WTC11 (cell line): ENCODE results near the gene RBCK1. TPM values are rescaled to one million over a fixed set of nuclear protein-coding genes. Genes with fewer than 3 reads are reported as not detected.
"Not testable (repeated sequence)": the region's sequence is repeated elsewhere in the genome, so short reads cannot be mapped to it uniquely, and the experiment has no call there.

Experiments
- ATAC-seq: fragments of 200-7000 bp; cut with Tn5 transposase; 2 replicates; pipeline ENCODE4 v1.10.0; 2021; ENCODE audit warnings: mild to moderate bottlenecking, moderate library complexity
- CTCF ChIA-PET: fragments of 300-600 bp; sonication (Branson Sonifier 250); formaldehyde crosslinking; loops from one replicate; lab custom pipeline; 2021; ENCODE audit warnings: antibody characterized with exemption; lab: Charles Lee
- POLR2A ChIA-PET: fragments of 350-600 bp; sonication (Branson Sonifier 250); formaldehyde crosslinking; loops from one replicate; lab custom pipeline; 2021; ENCODE audit warnings: antibody characterized with exemption; lab: Charles Lee
- DNase-seq: peaks from one replicate; pipeline ENCODE4 v3.0.0; 2021; ENCODE audit warnings: low spot score
- H3K27ac Mint-ChIP-seq: 2 replicates; pipeline ENCODE4 v1.8.0; 2021; ENCODE audit warnings: mixed read lengths
- H3K27me3 Mint-ChIP-seq: 2 replicates; pipeline ENCODE4 v1.8.0; 2021; ENCODE audit warnings: low read depth, mild to moderate bottlenecking, moderate library complexity, mixed read lengths
- H3K36me3 Mint-ChIP-seq: 2 replicates; pipeline ENCODE4 v1.8.0; 2021; ENCODE audit warnings: mixed read lengths
- H3K4me1 Mint-ChIP-seq: 2 replicates; pipeline ENCODE4 v1.8.0; 2022; ENCODE audit warnings: mixed read lengths
- H3K4me3 Mint-ChIP-seq: 2 replicates; pipeline ENCODE4 v1.8.0; 2021; ENCODE audit warnings: mild to moderate bottlenecking, moderate library complexity, mixed read lengths
- H3K9me3 Mint-ChIP-seq: 2 replicates; pipeline ENCODE4 v1.8.0; 2021; ENCODE audit warnings: mixed read lengths
- ATF3 ChIP-seq: sonication (generic); formaldehyde crosslinking; conservative IDR thresholded peaks from 2 replicates; pipeline ENCODE4 v1.8.1; 2022; ENCODE audit warnings: mild to moderate bottlenecking, missing genetic modification reagents
- CREB1 ChIP-seq: sonication (generic); formaldehyde crosslinking; IDR thresholded peaks from 2 replicates; pipeline ENCODE4 v1.8.0; 2023; ENCODE audit warnings: mild to moderate bottlenecking, missing genetic modification reagents
- FOXJ3 ChIP-seq: sonication (generic); formaldehyde crosslinking; IDR thresholded peaks from 2 replicates; pipeline ENCODE4 v1.9.0; 2021; ENCODE audit warnings: missing genetic modification reagents, mild to moderate bottlenecking, borderline replicate concordance
- GABPB1 ChIP-seq: sonication (generic); formaldehyde crosslinking; IDR thresholded peaks from 2 replicates; pipeline ENCODE4 v1.8.1; 2023; ENCODE audit warnings: mild to moderate bottlenecking, missing genetic modification reagents
- MAX ChIP-seq: sonication (generic); formaldehyde crosslinking; IDR thresholded peaks from 2 replicates; pipeline ENCODE4 v1.8.0; 2022; ENCODE audit warnings: mild to moderate bottlenecking, missing genetic modification reagents
- NFE2L1 ChIP-seq: sonication (generic); formaldehyde crosslinking; IDR thresholded peaks from 2 replicates; pipeline ENCODE4 v1.8.1; 2023; ENCODE audit warnings: missing genetic modification reagents
- RELA ChIP-seq: sonication (generic); formaldehyde crosslinking; IDR thresholded peaks from 2 replicates; pipeline ENCODE4 v1.8.1; 2022; ENCODE audit warnings: missing genetic modification reagents, mild to moderate bottlenecking, borderline replicate concordance
- RORB ChIP-seq: fragments of 250-450 bp; sonication (Bioruptor Pico); IDR thresholded peaks from 2 replicates; pipeline ENCODE4 v1.9.0; 2021; ENCODE audit warnings: mild to moderate bottlenecking
- TEAD1 ChIP-seq: sonication (generic); formaldehyde crosslinking; IDR thresholded peaks from 2 replicates; pipeline ENCODE4 v1.8.0; 2022; ENCODE audit warnings: mild to moderate bottlenecking, missing genetic modification reagents
- ZNF121 ChIP-seq: sonication (generic); formaldehyde crosslinking; IDR thresholded peaks from 2 replicates; pipeline ENCODE4 v1.8.0; 2023; ENCODE audit warnings: missing genetic modification reagents
- ZNF219 ChIP-seq: sonication (generic); formaldehyde crosslinking; IDR thresholded peaks from 2 replicates; pipeline ENCODE4 v1.8.0; 2023; ENCODE audit warnings: missing genetic modification reagents, mild to moderate bottlenecking, borderline replicate concordance
- ZNF281 ChIP-seq: sonication (generic); formaldehyde crosslinking; IDR thresholded peaks from 2 replicates; pipeline ENCODE4 v1.8.0; 2023; ENCODE audit warnings: mild to moderate bottlenecking, missing genetic modification reagents
- ZNF423 ChIP-seq: fragments of 250-450 bp; sonication (Bioruptor Pico); IDR thresholded peaks from 2 replicates; pipeline ENCODE4 v2.1.2; 2022; ENCODE audit warnings: mild to moderate bottlenecking, moderate library complexity
- total RNA-seq: library from RNA; stranded (reverse); gene quantifications from 3 replicates; pipeline ENCODE4 v1.2.3, GENCODE V29; 2021

Gene RBCK1
- total RNA-seq, 1 experiment from 2014 or later, result 75.2 TPM

- no peaks in the 10 kb centered on the region for H3K9me3 Mint-ChIP-seq
- no peaks in the 10 kb centered on the region for H3K36me3 Mint-ChIP-seq
- ChIA-PET CTCF (interaction anchor here (0.8 to 4.0 kb wide), 4 partner anchors 9 to 93 kb away, joined by 3 to 19 read pairs (median 10); partner anchors contain the start of gene TRIB3), POLR2A (interaction anchor here (0.8 to 1.7 kb wide), 2 partner anchors 9 to 115 kb away, joined by 3 to 8 read pairs; partner anchors contain the start of gene TRIB3)
- H3K4me3 Mint-ChIP-seq, result no peak overlapping the region
- H3K4me1 Mint-ChIP-seq, result peaks cover 18% of the 10 kb centered on the region
- no peak overlapping the region for H3K27ac Mint-ChIP-seq
- peaks cover 10% of the 10 kb centered on the region; the same call in 1 of the 2 replicates for H3K27me3 Mint-ChIP-seq
- ATAC-seq (peak; percentile 20; the same call in 1 of the 2 replicates), DNase-seq (no peak)
- TF ChIP-seq MAX (CRISPR knock-in tag), result 0 out of 2 replicates have a peak, but pooled peaks have one; percentile 16
- no peak for TF ChIP-seq ATF3 (CRISPR knock-in tag)
- TF ChIP-seq NFE2L1, result 0 out of 2 replicates have a peak, but pooled peaks have one; percentile 2
Observed at GRCh38 chr20:370977-371754, 36.9 kb upstream of the RBCK1 start.

GRCh38 chr20:371755-372542 is 36.1 kb upstream of the RBCK1 start:
- H3K4me3 Mint-ChIP-seq, result no peak overlapping the region
- H3K27me3 Mint-ChIP-seq, result peaks cover 10% of the 10 kb centered on the region; the same call in 1 of the 2 replicates
- POLR2A ChIA-PET, result interaction anchor here (0.8 to 1.7 kb wide), 3 partner anchors 9 to 115 kb away, joined by 3 to 8 read pairs (median 3); partner anchors contain the start of gene TRIB3
- no peak for TF ChIP-seq ZNF121
- TF ChIP-seq RORB (CRISPR knock-in tag), result no peak
- 0 out of 2 replicates have a peak, but pooled peaks have one; percentile 5 for TF ChIP-seq NFE2L1
- TF ChIP-seq CREB1 (CRISPR knock-in tag), result no peak
- peak; percentile 100 for TF ChIP-seq GABPB1 (CRISPR knock-in tag)
- no peak for TF ChIP-seq RELA (CRISPR knock-in tag)
- ATAC-seq (peak; percentile 27), DNase-seq (no peak)
- H3K4me1 Mint-ChIP-seq, result peaks cover 16% of the 10 kb centered on the region
- H3K9me3 Mint-ChIP-seq, result no peaks in the 10 kb centered on the region
- CTCF ChIA-PET, result interaction anchor here (0.8 to 4.0 kb wide), 5 partner anchors 9 to 93 kb away, joined by 3 to 19 read pairs (median 7); partner anchors contain the start of gene TRIB3
- no peaks in the 10 kb centered on the region for H3K36me3 Mint-ChIP-seq
- H3K27ac Mint-ChIP-seq, result no peak overlapping the region

GRCh38 chr20:372543-373082 is 35.5 kb upstream of the RBCK1 start:
- not testable (repeated sequence) for H3K27me3 Mint-ChIP-seq, H3K36me3 Mint-ChIP-seq, H3K27ac Mint-ChIP-seq, H3K4me3 Mint-ChIP-seq, ATAC-seq, DNase-seq, H3K9me3 Mint-ChIP-seq
- H3K4me1 Mint-ChIP-seq, result peaks cover 16% of the 10 kb centered on the region
- POLR2A ChIA-PET, result interaction anchor here (1.3 to 1.7 kb wide), 2 partner anchors 8 to 25 kb away, joined by 3 to 8 read pairs; partner anchors contain the start of gene TRIB3
- CTCF ChIA-PET, result interaction anchor here (0.9 to 4.0 kb wide), 5 partner anchors 10 to 59 kb away, joined by 4 to 19 read pairs (median 6); no protein-coding TSS in a partner anchor

- POLR2A ChIA-PET, result interaction anchor here (0.6 to 1.3 kb wide), 2 partner anchors 26 kb away, joined by 3 read pairs; no protein-coding TSS in a partner anchor
Observed at GRCh38 chr20:373171-373890, 34.8 kb upstream of the RBCK1 start.

More at GRCh38 chr20:373171-373890, 34.8 kb upstream of the RBCK1 start:
- TF ChIP-seq ZNF281, result no peak
- TF ChIP-seq TEAD1 (CRISPR knock-in tag), result no peak
- TF ChIP-seq ZNF423 (CRISPR knock-in tag), result no peak
- no peak for TF ChIP-seq ZNF219
- peak; percentile 86 for TF ChIP-seq GABPB1 (CRISPR knock-in tag)
- no peak for TF ChIP-seq FOXJ3 (CRISPR knock-in tag)
- Mint-ChIP-seq H3K4me3 (no peak overlapping the region), H3K27me3 (peaks cover 5% of the 10 kb centered on the region; the same call in 1 of the 2 replicates), H3K36me3 (no peaks in the 10 kb centered on the region), H3K9me3 (no peaks in the 10 kb centered on the region), H3K27ac (no peak overlapping the region), H3K4me1 (peaks cover 16% of the 10 kb centered on the region)
- CTCF ChIA-PET, result interaction anchor here (0.9 to 1.3 kb wide), 3 partner anchors 43 to 58 kb away, joined by 4 to 6 read pairs (median 5); no protein-coding TSS in a partner anchor
- ATAC-seq (peak; percentile 62), DNase-seq (peak; percentile 29)
